ENCODE measurements around the gene PRMT5. TPM values are rescaled to one million over a fixed set of nuclear protein-coding genes. Genes with fewer than 3 reads are reported as not detected.
A peak's percentile ranks its signal among the peaks of the same experiment; 100 is the strongest.

Gene PRMT5
- total RNA-seq, 8 experiments from 2014 or later = 49.3 to 108 (median 83.0) TPM

DNA sequence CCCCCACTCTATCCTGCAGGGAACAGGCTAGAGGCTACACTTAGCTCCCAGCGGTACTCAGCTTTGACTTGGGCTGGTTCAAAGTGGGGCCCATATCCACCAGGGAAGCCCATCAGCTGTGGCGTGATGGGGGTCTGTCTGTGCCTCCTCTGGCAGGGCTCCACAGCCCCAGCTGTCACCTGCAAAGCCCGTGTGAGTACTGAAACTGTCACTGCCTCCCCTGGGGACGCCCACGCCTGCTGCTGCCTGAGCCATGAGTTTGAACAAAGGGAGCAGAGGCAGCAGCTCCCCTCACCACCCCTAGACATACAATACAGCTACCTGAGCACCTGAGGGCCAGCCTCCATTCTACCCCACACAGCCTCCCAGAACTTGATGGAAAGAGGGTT, 41.2 kb downstream of the PRMT5 start:
- no peak for ATAC-seq (replicated peaks in 6 of 8)
- peak overlapping the region in 4 of 5 donors; percentile 35 to 58 (median 53) for H3K4me3 ChIP-seq
- peak overlapping the region in 1 of 2 donors; percentile 75 for H3K27ac ChIP-seq
- peaks cover 34 to 41% of the 10 kb centered on the region in 2 donors for H3K4me1 ChIP-seq (replicated peaks in 1 of 2)
- in situ Hi-C loops (cut with MboI; ENCODE audit: low pct_unique_long_range_greater_than_20kb in 2 of 9, low sequenced_read_pairs in 9 of 9, unreplicated experiment in 9 of 9) = no loop called here
- WGBS, 10 experiments = 33 to 100% (median 60%) methylated on average over 1 to 2 of the region's 5 CpGs; no CpG with 5 or more reads in 7 of the 10 experiments

DNA sequence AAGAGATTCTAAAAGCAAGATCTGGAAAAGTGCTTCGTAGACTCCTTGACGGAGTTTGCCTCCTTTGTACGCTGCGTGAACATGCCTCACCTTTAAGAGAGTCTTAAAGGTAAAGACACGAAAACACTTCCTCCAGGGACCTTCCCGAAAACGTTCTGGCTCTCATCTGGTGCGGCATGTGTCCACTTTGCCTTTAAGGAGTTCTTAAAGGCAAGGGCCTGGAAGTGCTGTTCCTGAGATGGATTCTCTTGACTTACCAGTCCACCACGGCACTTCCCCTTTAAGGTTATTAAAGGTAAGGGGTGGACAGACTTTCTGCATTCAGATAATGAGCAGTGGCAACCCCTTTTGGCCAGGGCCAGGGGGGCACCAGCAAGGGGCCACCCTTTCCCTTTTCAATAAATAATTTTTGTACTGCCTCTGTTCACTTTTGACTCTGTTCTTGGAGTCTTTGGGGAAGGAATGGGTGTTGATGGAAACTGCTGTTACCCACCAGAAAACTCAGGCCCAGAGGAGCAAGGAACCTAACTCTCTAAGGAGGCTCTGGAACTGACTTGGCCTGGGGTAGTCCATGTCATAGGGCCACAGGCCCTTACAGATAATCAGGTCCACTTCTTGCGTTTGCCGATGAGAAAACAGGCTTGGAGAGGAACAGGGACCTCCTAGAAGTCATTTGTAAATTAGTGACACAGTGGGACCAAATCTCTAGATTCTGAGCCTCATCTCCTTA, 41.8 kb downstream of the PRMT5 start:
- Histone ChIP-seq H3K4me3 (peak overlapping the region; percentile 35 to 58 (median 49)), H3K27ac (peak overlapping the region; percentile 75 to 82), H3K4me1 (replicated peaks in 1 of 2) (peaks cover 38 to 45% of the 10 kb centered on the region in 2 donors)
- ATAC-seq (replicated peaks in 6 of 8) = peak; percentile 17 to 61 (median 56)
- WGBS, 10 experiments = 0 to 100% (median 25%) methylated on average over 1 to 9 of the region's 11 CpGs; no CpG with 5 or more reads in 4 of the 10 experiments
- in situ Hi-C loops (cut with MboI; ENCODE audit: low pct_unique_long_range_greater_than_20kb in 2 of 9, low sequenced_read_pairs in 9 of 9, unreplicated experiment in 9 of 9) = no loop called here

GRCh38 chr14:22886500-22887259, 42.5 kb downstream of the PRMT5 start:
- 0 to 27% (median 6%) methylated on average over 2 to 12 of the region's 77 CpGs; no CpG with 5 or more reads in 2 of the 10 experiments for WGBS, 10 experiments
- H3K4me1 ChIP-seq (replicated peaks in 1 of 2) = peaks cover 45 to 51% of the 10 kb centered on the region in 2 donors
- ATAC-seq (replicated peaks in 6 of 8) = peak; percentile 35 to 77 (median 52)
- in situ Hi-C loops (cut with MboI; ENCODE audit: low pct_unique_long_range_greater_than_20kb in 2 of 9, low sequenced_read_pairs in 9 of 9, unreplicated experiment in 9 of 9) = no loop called here
- H3K4me3 ChIP-seq = peak overlapping the region; percentile 35 to 58 (median 49)
- H3K27ac ChIP-seq = peak overlapping the region; percentile 75 to 82

GRCh38 chr14:22885975-22886374, 43.2 kb downstream of the PRMT5 start:
- Histone ChIP-seq H3K27ac (peak overlapping the region; percentile 65 to 82), H3K4me3 (peak overlapping the region in 4 of 5 donors; percentile 46 to 58 (median 53)), H3K4me1 (replicated peaks in 1 of 2) (peaks cover 48 to 51% of the 10 kb centered on the region in 2 donors)
- 90 to 100% (median 94%) methylated on average over 2 to 10 of the region's 21 CpGs; no CpG with 5 or more reads in 4 of the 10 experiments for WGBS, 10 experiments
- no peak for ATAC-seq (replicated peaks in 6 of 8)
- in situ Hi-C loops (cut with MboI; ENCODE audit: low pct_unique_long_range_greater_than_20kb in 2 of 9, low sequenced_read_pairs in 9 of 9, unreplicated experiment in 9 of 9) = no loop called here

DNA sequence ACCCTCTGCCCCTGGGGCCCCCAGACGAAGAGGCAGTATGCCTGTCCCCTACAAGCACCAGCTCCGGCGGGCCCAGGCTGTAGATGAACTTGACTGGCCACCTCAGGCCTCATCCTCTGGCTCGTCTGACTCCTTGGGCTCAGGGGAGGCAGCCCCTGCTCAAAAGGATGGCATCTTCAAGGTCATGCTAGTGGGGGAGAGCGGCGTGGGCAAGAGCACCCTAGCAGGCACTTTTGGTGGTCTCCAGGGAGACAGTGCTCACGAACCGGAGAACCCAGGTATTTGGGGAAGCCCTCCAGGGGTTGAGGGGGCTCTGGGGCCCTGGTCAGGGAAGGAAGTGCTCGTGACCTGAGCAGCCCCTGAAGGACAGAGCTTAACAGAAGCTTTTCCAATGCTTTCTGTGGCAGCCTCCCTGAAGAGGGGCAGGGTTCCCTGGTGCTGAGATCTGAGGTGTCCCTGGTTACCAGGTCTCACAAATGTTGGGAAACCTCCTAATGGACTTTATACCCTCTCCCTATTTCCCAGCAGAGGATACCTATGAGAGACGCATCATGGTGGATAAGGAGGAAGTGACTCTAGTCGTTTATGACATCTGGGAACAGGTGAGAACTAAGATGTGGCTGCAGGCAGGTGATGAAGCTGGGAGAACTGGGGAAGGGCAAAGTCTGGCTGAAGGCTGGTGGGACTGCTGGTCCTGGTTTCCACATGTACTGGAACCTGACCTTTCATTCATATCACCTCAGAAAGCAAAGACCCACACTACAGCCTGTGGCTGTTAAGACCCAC, 44.2 kb downstream of the PRMT5 start:
- peak overlapping the region in 1 of 2 donors; percentile 87 for H3K27ac ChIP-seq
- H3K4me1 ChIP-seq (replicated peaks in 1 of 2) = peaks cover 48 to 51% of the 10 kb centered on the region in 2 donors
- no peak for ATAC-seq (replicated peaks in 6 of 8)
- in situ Hi-C loops (cut with MboI; ENCODE audit: low pct_unique_long_range_greater_than_20kb in 2 of 9, low sequenced_read_pairs in 9 of 9, unreplicated experiment in 9 of 9) = no loop called here
- 83 to 100% (median 92%) methylated on average over 1 to 4 of the region's 11 CpGs; no CpG with 5 or more reads in 6 of the 10 experiments for WGBS, 10 experiments
- no peak overlapping the region for H3K4me3 ChIP-seq

DNA sequence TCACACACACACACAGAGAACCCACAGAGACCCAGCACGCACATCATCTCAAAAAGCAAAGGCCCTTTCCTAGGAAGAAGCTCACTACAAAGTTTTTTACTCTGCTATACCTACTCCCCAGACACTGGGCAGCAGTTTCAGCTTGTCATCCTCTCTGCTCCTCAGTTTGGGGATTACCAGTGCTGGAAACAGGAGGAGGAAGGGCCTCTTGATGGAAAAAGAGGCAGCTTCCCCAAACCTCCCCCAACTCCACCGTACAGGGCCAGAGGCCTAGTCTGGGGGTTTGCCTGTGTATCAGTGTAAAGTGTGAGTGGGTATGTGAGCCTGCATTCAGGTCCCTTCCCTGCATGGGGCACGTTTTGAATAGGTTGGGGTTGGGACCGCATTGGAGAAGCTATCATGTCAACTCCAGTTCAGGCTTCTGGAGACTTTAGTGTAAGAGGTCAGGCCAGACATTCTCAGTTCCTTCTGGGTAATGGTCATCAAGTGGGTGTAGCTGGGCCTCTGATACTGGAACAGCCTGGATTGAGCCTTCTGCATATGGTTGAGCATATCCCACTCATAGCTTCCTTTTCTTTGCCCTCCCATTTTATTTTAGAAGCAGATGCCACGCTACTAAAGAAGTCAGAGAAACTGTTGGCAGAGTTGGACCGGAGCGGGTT, 45.0 kb downstream of the PRMT5 start:
- H3K4me3 ChIP-seq = peak overlapping the region; percentile 37 to 47 (median 41)
- peak overlapping the region; percentile 87 to 93 for H3K27ac ChIP-seq
- in situ Hi-C loops (cut with MboI; ENCODE audit: low pct_unique_long_range_greater_than_20kb in 2 of 9, low sequenced_read_pairs in 9 of 9, unreplicated experiment in 9 of 9) = no loop called here
- 50 to 100% (median 69%) methylated on average over 1 to 4 of the region's 7 CpGs; no CpG with 5 or more reads in 5 of the 10 experiments for WGBS, 10 experiments
- peaks cover 48 to 51% of the 10 kb centered on the region in 2 donors for H3K4me1 ChIP-seq (replicated peaks in 1 of 2)
- no peak for ATAC-seq (replicated peaks in 6 of 8)

GRCh38 chr14:22883173-22883976, 45.8 kb downstream of the PRMT5 start, which contains the start of gene REM2:
Gene REM2, plus strand, starts transcription at chr14:22883222. Its CDS starts 66 bp downstream, at chr14:22883288.
- Histone ChIP-seq H3K4me3 (peak within 1 kb of the TSS; percentile 37 to 47 (median 41)), H3K27ac (peak within 1 kb of the TSS; percentile 87 to 93), H3K4me1 (replicated peaks in 1 of 2) (peaks cover 46 to 51% of the 10 kb centered on the region in 2 donors)
- WGBS, 10 experiments = 8 to 100% (median 38%) methylated on average over 1 to 3 of the region's 15 CpGs; no CpG with 5 or more reads in 4 of the 10 experiments
- ATAC-seq (replicated peaks in 6 of 8) = peak in 5 of 8 experiments; percentile 28 to 65 (median 53)
- in situ Hi-C loops (cut with MboI; ENCODE audit: low pct_unique_long_range_greater_than_20kb in 2 of 9, low sequenced_read_pairs in 9 of 9, unreplicated experiment in 9 of 9) = no loop called here

- in situ Hi-C loops (cut with MboI; ENCODE audit: low pct_unique_long_range_greater_than_20kb in 2 of 9, low sequenced_read_pairs in 9 of 9, unreplicated experiment in 9 of 9) = no loop called here
- H3K27ac ChIP-seq = peak overlapping the region; percentile 63 to 93
- peak; percentile 10 to 72 (median 62) for ATAC-seq (replicated peaks in 6 of 8)
- 0 to 100% (median 50%) methylated on average over 1 to 2 of the region's 6 CpGs; no CpG with 5 or more reads in 5 of the 10 experiments for WGBS, 10 experiments
- peaks cover 39 to 45% of the 10 kb centered on the region in 2 donors for H3K4me1 ChIP-seq (replicated peaks in 1 of 2)
- peak overlapping the region; percentile 37 to 47 (median 41) for H3K4me3 ChIP-seq
These were observed 46.5 kb downstream of the PRMT5 start for GRCh38 chr14:22882529-22883172.

GRCh38 chr14:22882064-22882463, 47.1 kb downstream of the PRMT5 start:
- Histone ChIP-seq H3K4me1 (replicated peaks in 1 of 2) (peaks cover 39 to 42% of the 10 kb centered on the region in 2 donors), H3K4me3 (no peak overlapping the region), H3K27ac (peak overlapping the region; percentile 63 to 93)
- no peak for ATAC-seq (replicated peaks in 6 of 8)
- in situ Hi-C loops (cut with MboI; ENCODE audit: low pct_unique_long_range_greater_than_20kb in 2 of 9, low sequenced_read_pairs in 9 of 9, unreplicated experiment in 9 of 9) = no loop called here
- 10 to 95% (median 60%) methylated on average over 3 to 7 of the region's 7 CpGs; no CpG with 5 or more reads in 1 of the 10 experiments for WGBS, 10 experiments

- WGBS, 10 experiments = 68 to 100% (median 83%) methylated on average over 1 to 5 of the region's 8 CpGs; no CpG with 5 or more reads in 2 of the 10 experiments
- ATAC-seq (replicated peaks in 6 of 8) = no peak
- Histone ChIP-seq H3K4me3 (no peak overlapping the region), H3K4me1 (replicated peaks in 1 of 2) (peaks cover 14 to 15% of the 10 kb centered on the region in 2 donors), H3K27ac (no peak overlapping the region)
- in situ Hi-C loops (cut with MboI; ENCODE audit: low pct_unique_long_range_greater_than_20kb in 2 of 9, low sequenced_read_pairs in 9 of 9, unreplicated experiment in 9 of 9) = no loop called here
These were observed 50.6 kb downstream of the PRMT5 start for GRCh38 chr14:22878271-22879246.
